HL-60 (cell line): ENCODE measurements around the gene NEK11.

ENCODE experiments used
- POLR2AphosphoS5 ChIP-seq: IDR thresholded peaks from 2 replicates; pipeline ENCODE4 v1.6.1; 2012; ENCODE audit warnings: low read depth
- SPI1 ChIP-seq: IDR thresholded peaks from 2 replicates; pipeline ENCODE4 v1.6.1; 2012; ENCODE audit warnings: low read depth, mild to moderate bottlenecking, borderline replicate concordance
- TF ChIP-seq, protein P1 (sequence below): IDR thresholded peaks from one replicate; pipeline ENCODE4 v1.5.1; 2011; ENCODE audit warnings: low read length, control low read depth, inconsistent platforms; ENCODE audit not compliant: insufficient read depth

DNA sequence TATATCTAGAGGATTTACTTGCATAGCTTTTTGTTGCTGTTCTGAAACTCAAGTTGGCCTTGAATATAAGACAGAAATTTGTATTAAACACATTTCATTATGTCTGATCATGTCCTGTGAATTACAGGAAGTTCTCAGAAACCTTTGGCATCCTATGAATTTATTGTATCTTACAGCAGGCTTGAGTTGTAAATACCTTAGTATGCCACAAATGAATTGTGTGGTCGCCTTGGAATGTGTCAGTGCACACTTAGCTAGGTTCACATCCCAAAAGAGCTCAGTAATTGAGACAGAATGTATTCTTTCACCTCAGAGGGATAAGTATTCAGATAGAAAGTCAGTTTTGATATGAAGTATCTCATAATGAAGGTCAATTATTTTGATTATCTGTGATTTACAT lies 83.4 kb downstream of the NEK11 start:
- TF ChIP-seq SPI1 (no peak), POLR2AphosphoS5 (no peak)
- TF ChIP-seq, protein P1, sequence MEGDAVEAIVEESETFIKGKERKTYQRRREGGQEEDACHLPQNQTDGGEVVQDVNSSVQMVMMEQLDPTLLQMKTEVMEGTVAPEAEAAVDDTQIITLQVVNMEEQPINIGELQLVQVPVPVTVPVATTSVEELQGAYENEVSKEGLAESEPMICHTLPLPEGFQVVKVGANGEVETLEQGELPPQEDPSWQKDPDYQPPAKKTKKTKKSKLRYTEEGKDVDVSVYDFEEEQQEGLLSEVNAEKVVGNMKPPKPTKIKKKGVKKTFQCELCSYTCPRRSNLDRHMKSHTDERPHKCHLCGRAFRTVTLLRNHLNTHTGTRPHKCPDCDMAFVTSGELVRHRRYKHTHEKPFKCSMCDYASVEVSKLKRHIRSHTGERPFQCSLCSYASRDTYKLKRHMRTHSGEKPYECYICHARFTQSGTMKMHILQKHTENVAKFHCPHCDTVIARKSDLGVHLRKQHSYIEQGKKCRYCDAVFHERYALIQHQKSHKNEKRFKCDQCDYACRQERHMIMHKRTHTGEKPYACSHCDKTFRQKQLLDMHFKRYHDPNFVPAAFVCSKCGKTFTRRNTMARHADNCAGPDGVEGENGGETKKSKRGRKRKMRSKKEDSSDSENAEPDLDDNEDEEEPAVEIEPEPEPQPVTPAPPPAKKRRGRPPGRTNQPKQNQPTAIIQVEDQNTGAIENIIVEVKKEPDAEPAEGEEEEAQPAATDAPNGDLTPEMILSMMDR = no peak
